Keratinocyte (primary cell): ENCODE measurements around the gene NTNG1. TPM values are rescaled to one million over a fixed set of nuclear protein-coding genes. Genes with fewer than 3 reads are reported as not detected.

ENCODE experiments used
- DNase-seq: peaks from one replicate; pipeline ENCODE4 v3.0.0-alpha.2; 2011; ENCODE audit warnings: low read depth, missing footprints, low spot score
- FAIRE-seq: peaks from 2 replicates; lab custom pipeline; 2011; peaks lifted over from hg19 to GRCh38; lab: Jason Lieb, UNC
- H2AFZ ChIP-seq: 2 replicates; pipeline ENCODE4 v1.6.0; 2012; ENCODE audit warnings: low read length, control low read depth, inconsistent platforms; ENCODE audit not compliant: control insufficient read depth
- H3K27ac ChIP-seq: 2 replicates; pipeline ENCODE4 v1.5.1; 2011; ENCODE audit warnings: low read length; ENCODE audit not compliant: control insufficient read depth, insufficient read depth
- H3K27me3 ChIP-seq: 3 replicates; pipeline ENCODE4 v1.6.0; 2011; ENCODE audit warnings: low read length; ENCODE audit not compliant: control insufficient read depth, insufficient read depth; ENCODE audit errors: extremely low read depth
- H3K36me3 ChIP-seq, 2 experiments: 2 replicates in 1 of 2; 3 replicates in 1 of 2; pipeline ENCODE4 v1.5.1; 2011; ENCODE audit warnings: low read length in 2 of 2, mild to moderate bottlenecking in 1 of 2; ENCODE audit not compliant: control insufficient read depth in 2 of 2, insufficient read depth in 2 of 2; ENCODE audit errors: extremely low read depth in 1 of 2
- H3K4me1 ChIP-seq: 3 replicates; pipeline ENCODE4 v1.5.1; 2011; ENCODE audit warnings: low read length; ENCODE audit not compliant: control insufficient read depth, insufficient read depth; ENCODE audit errors: extremely low read depth
- H3K4me2 ChIP-seq: 3 replicates; pipeline ENCODE4 v1.6.0; 2011; ENCODE audit warnings: low read depth, low read length; ENCODE audit not compliant: control insufficient read depth, insufficient read depth; ENCODE audit errors: extremely low read depth
- H3K4me3 ChIP-seq, 3 experiments: fragments of 200-600 bp in 1 of 3; sonication (generic) in 1 of 3; 2 replicates in 2 of 3; 3 replicates in 1 of 3; pipeline ENCODE4 v1.5.1; 2011 to 2016; ENCODE audit warnings: low read length in 3 of 3, mild to moderate bottlenecking in 3 of 3, control low read depth in 2 of 3, inconsistent platforms in 1 of 3, low read depth in 1 of 3, mixed read lengths in 1 of 3, mixed run types in 1 of 3, moderate library complexity in 1 of 3; ENCODE audit not compliant: control insufficient read depth in 2 of 3, insufficient read depth in 2 of 3; ENCODE audit errors: extremely low read depth in 1 of 3
- H3K79me2 ChIP-seq: 2 replicates; pipeline ENCODE4 v1.6.0; 2012; ENCODE audit warnings: low read length; ENCODE audit not compliant: control insufficient read depth, insufficient read depth
- H3K9ac ChIP-seq: 3 replicates; pipeline ENCODE4 v1.6.0; 2011; ENCODE audit warnings: low read length; ENCODE audit not compliant: control insufficient read depth, insufficient read depth; ENCODE audit errors: extremely low read depth
- H3K9me1 ChIP-seq: 3 replicates; pipeline ENCODE4 v1.6.0; 2011; ENCODE audit warnings: low read length; ENCODE audit not compliant: control insufficient read depth, insufficient read depth; ENCODE audit errors: extremely low read depth
- H3K9me3 ChIP-seq: 2 replicates; pipeline ENCODE4 v1.5.1; 2012; ENCODE audit warnings: low read depth, low read length; ENCODE audit not compliant: control insufficient read depth
- H4K20me1 ChIP-seq: 3 replicates; pipeline ENCODE4 v1.6.0; 2011; ENCODE audit warnings: low read length; ENCODE audit not compliant: control insufficient read depth, insufficient read depth; ENCODE audit errors: extremely low read depth
- EZH2 ChIP-seq: IDR thresholded peaks from one replicate; pipeline ENCODE4 v1.6.1; 2012; ENCODE audit warnings: inconsistent platforms, mild to moderate bottlenecking, low read length, moderate library complexity
- dilution Hi-C: fragments of 300-500 bp; cut with MboI; formaldehyde crosslinking; loops from one replicate; pipeline ENCODE4 v1.7.0; 2020; ENCODE audit warnings: low sequenced_read_pairs; ENCODE audit not compliant: extremely low pct_ligation_motif_present
- polyA plus RNA-seq, 5 experiments: library from polyadenylated mRNA; depleted of rRNA in 3 of 5; stranded (reverse) in 3 of 5; stranded (forward) in 1 of 5; unstranded in 1 of 5; fragments of >200 nt; gene quantifications; 1 replicate in 1 of 5; 2 replicates in 3 of 5; 3 replicates in 1 of 5; pipeline versions ENCODE4 v1.2.1 to v1.2.3, GENCODE V29; 2011 to 2012; ENCODE audit warnings: missing spikeins in 2 of 5, low read depth in 1 of 5, low replicate concordance in 1 of 5
- TF ChIP-seq, protein P1 (sequence below), 3 experiments: IDR thresholded peaks in 1 of 3; conservative IDR thresholded peaks in 1 of 3; optimal IDR thresholded peaks in 1 of 3; 2 replicates in 2 of 3; 3 replicates in 1 of 3; pipeline versions ENCODE3 to v1.5.1; 2011; ENCODE audit warnings: low read length in 3 of 3, mild to moderate bottlenecking in 3 of 3, moderate library complexity in 2 of 3, control low read depth in 1 of 3, inconsistent platforms in 1 of 3; ENCODE audit not compliant: insufficient read depth in 2 of 3; ENCODE audit errors: extremely low read depth in 1 of 3

NTNG1 gene
- polyA plus RNA-seq, 1 donor (not counting 4 experiments of a cell fraction or from before 2014, with no cell fraction given) = 8.1 TPM

DNA sequence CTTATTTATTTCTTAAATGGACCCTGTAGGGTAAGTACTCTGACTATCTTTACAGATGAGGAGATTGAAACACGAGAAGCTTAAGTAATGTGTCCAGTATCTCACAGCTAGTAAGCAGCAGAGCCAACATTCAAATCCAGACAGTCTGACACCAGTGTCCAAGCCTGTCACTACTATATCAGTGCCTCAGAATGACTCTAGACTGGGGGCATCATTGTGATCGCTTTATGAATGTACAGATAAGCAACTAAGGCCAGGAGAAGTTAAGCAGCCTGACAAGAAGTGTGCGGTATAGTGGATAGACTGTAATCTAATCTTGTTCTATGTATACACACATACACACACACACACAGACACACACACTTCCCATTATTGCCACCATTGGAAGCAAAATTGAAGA is 158.7 kb downstream of the NTNG1 start:
- Histone ChIP-seq H3K9me3 (no peaks in the 10 kb centered on the region), H3K4me1 (no peaks in the 10 kb centered on the region), H3K27me3 (no peaks in the 10 kb centered on the region), H4K20me1 (no peaks in the 10 kb centered on the region), H3K4me3 (no peak overlapping the region), H3K9me1 (no peaks in the 10 kb centered on the region), H3K27ac (no peak overlapping the region), H3K36me3 (no peaks in the 10 kb centered on the region), H3K4me2 (no peak overlapping the region), H3K79me2 (no peaks in the 10 kb centered on the region), H3K9ac (no peak overlapping the region), H2AFZ (no peak overlapping the region)
- no peak for FAIRE-seq
- TF ChIP-seq, protein P1, sequence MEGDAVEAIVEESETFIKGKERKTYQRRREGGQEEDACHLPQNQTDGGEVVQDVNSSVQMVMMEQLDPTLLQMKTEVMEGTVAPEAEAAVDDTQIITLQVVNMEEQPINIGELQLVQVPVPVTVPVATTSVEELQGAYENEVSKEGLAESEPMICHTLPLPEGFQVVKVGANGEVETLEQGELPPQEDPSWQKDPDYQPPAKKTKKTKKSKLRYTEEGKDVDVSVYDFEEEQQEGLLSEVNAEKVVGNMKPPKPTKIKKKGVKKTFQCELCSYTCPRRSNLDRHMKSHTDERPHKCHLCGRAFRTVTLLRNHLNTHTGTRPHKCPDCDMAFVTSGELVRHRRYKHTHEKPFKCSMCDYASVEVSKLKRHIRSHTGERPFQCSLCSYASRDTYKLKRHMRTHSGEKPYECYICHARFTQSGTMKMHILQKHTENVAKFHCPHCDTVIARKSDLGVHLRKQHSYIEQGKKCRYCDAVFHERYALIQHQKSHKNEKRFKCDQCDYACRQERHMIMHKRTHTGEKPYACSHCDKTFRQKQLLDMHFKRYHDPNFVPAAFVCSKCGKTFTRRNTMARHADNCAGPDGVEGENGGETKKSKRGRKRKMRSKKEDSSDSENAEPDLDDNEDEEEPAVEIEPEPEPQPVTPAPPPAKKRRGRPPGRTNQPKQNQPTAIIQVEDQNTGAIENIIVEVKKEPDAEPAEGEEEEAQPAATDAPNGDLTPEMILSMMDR (optimal IDR thresholded peaks at IDR 0.05 in 1 of 3, IDR thresholded peaks at IDR 0.05 in 1 of 3, conservative IDR thresholded peaks at IDR 0.05 in 1 of 3; ENCODE audit: extremely low read depth in 1 of 3, insufficient read depth in 2 of 3, low read length in 3 of 3) = no peak
- no peak for TF ChIP-seq EZH2
- dilution Hi-C loops = no loop called here
- no peak for DNase-seq

DNA sequence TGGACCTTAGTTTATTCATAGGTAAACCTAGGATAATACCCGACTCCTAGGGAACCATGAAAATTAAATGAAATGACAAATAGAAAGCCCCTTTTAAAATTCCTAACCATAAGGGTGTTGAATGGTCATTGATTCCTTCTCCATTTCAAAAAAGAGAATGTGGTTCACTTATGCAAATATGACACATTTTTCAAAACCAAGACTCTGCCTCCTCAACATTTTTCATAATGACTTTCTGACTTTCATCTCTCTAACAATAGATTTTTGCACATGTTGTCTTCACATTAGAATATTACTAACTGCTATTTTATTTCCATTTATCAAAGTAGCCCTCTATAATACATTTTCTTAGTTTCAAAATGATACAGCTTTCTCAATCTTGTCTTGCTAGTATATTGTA is 169.1 kb downstream of the NTNG1 start:
- Histone ChIP-seq H3K36me3 (no peaks in the 10 kb centered on the region), H3K4me1 (no peaks in the 10 kb centered on the region), H4K20me1 (no peaks in the 10 kb centered on the region), H2AFZ (no peak overlapping the region), H3K27ac (no peak overlapping the region), H3K79me2 (no peaks in the 10 kb centered on the region), H3K9me3 (no peaks in the 10 kb centered on the region), H3K27me3 (no peaks in the 10 kb centered on the region), H3K9ac (no peak overlapping the region), H3K4me3 (no peak overlapping the region), H3K9me1 (no peaks in the 10 kb centered on the region), H3K4me2 (no peak overlapping the region)
- FAIRE-seq (no peak), DNase-seq (no peak)
- TF ChIP-seq EZH2 = no peak
- TF ChIP-seq, protein P1 (optimal IDR thresholded peaks at IDR 0.05 in 1 of 3, IDR thresholded peaks at IDR 0.05 in 1 of 3, conservative IDR thresholded peaks at IDR 0.05 in 1 of 3; ENCODE audit: extremely low read depth in 1 of 3, insufficient read depth in 2 of 3, low read length in 3 of 3) = no peak
- dilution Hi-C loops = no loop called here
